GM12878 (cell line): ENCODE measurements around the gene PAPLN.

Source experiments
- EP300 ChIP-seq, 2 experiments: fragments of 150-350 bp in 1 of 2; IDR thresholded peaks; 2 replicates each; pipeline ENCODE4 v1.6.1; 2011 to 2012; ENCODE audit warnings: low read depth in 2 of 2, low read length in 2 of 2, borderline replicate concordance in 1 of 2, improper control_type of control experiment in 1 of 2, inconsistent platforms in 1 of 2; ENCODE audit not compliant: control insufficient read depth in 1 of 2
- FOS ChIP-seq: IDR thresholded peaks from 3 replicates; pipeline ENCODE4 v1.6.1; 2011; ENCODE audit warnings: borderline replicate concordance; ENCODE audit not compliant: insufficient read length; ENCODE audit errors: extremely low read depth
- POLR2A ChIP-seq: IDR thresholded peaks from 2 replicates; pipeline ENCODE4 v1.6.1; 2011; ENCODE audit warnings: low read depth, mild to moderate bottlenecking, low read length
- PRDM15 ChIP-seq: fragments of 450-650 bp; formaldehyde crosslinking; IDR thresholded peaks from 2 replicates; pipeline ENCODE4 v1.4.0; 2020; ENCODE audit warnings: mild to moderate bottlenecking, moderate library complexity

GRCh38 chr14:73261520-73262426, 24.5 kb downstream of the PAPLN start:
- TF ChIP-seq PRDM15 = no peak
- TF ChIP-seq EP300 (IDR thresholded peaks at IDR 0.05; ENCODE audit: borderline replicate concordance in 1 of 2, control insufficient read depth in 1 of 2, low read depth in 2 of 2, low read length in 2 of 2) = no peak
- TF ChIP-seq POLR2A = no peak
- no peak for TF ChIP-seq FOS
